NCI-H1694 treated with DMSO at 0.1 percent for 48 hours (cell line): ENCODE data around the gene PPP1R1A.

Experiments used
- DNase-seq: peaks from one replicate; lab custom pipeline; 2025; lab: John Stamatoyannopoulos, UW

The PPP1R1A gene

GRCh38 chr12:54588110-54588889 lies at the start of gene PPP1R1A:
PPP1R1A (minus strand) TSS chr12:54588659; CDS start chr12:54588488, 171 bp downstream.
- DNase-seq, result no peak

GRCh38 chr12:54634795-54635194 lies 46.3 kb upstream of the PPP1R1A start, which contains the start of gene LACRT:
LACRT (minus strand) TSS chr12:54634895; CDS start chr12:54634841, 54 bp downstream.
- no peak for DNase-seq

DNA sequence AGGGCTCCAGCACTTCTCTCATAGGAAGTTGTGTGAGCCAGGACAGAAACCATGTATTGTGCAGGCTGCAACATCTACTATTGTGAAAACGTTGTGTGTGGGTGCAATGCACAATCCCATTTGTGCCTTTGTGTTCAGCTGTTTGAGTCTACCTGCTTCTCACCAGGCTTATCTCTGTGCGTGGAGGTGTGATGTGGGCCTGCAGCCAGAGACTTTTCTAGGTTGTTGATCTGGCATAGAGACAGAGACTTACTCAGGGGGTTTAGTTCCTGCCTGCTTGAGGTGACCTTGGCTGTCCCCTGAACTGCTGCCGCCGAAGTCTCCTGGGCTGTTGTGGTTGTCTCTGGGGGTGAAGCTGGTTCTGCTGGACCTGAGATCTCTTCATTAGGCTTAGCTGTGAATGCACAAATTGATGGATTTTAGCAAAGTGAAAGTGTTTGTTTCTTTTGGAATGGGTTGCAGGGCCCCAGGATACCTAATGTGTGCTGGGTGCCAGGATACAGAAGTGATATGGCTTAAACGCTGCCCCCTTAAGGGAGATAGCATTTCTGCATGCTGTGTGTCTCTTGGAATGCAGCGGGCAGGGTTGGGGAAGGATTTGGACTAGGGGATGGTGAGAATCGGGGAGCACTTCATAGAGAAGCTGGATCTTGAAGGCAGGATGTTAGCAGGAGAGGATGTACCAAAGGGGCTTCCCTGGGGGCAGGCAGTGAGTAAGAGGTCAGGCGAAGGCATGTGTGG lies 43.7 kb upstream of the PPP1R1A start:
- DNase-seq, result no peak

DNA sequence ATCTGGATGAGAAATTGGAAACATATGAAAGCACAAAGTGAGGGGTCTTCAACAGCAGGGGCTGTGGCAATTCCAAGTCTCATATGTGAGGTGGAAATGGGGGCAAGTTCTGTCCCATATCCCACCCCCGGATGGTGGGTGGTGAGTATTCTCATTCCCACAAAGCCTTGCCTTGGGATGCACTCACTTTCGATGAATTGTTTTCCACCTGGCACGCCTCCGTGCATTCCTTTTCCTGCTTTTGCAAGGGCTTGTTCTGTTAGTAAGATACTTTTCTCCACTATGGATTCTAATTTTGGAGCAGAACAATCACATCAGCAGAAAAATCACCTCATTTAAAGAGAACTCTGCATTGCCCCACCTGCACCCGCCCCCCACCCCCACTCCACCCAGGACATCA lies 43.1 kb upstream of the PPP1R1A start:
- no peak for DNase-seq

GRCh38 chr12:54629925-54630324 lies 41.5 kb upstream of the PPP1R1A start:
- no peak for DNase-seq

- no peak for DNase-seq
Measured at GRCh38 chr12:54628186-54628846, 39.9 kb upstream of the PPP1R1A start.

GRCh38 chr12:54627304-54627703 lies 38.8 kb upstream of the PPP1R1A start:
- no peak for DNase-seq

DNA sequence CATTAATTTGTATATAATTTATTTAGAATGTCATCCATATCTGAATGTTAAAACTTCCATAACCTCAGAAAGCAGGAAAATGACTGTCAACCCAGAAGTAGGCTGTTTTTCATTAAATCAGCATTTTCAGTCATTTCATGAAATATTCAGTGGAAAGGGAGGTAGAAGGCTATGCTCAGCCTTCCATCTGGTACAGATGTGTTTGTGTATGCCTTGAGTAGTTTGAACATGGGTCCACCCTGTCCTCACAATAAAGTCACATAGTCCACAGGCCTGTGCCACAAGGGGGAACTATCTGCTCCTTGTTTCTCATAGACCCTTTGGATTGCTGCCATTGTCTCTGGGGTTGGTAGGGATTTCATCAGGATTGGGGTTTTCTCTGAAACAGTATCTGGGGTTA lies 37.1 kb upstream of the PPP1R1A start:
- no peak for DNase-seq

DNA sequence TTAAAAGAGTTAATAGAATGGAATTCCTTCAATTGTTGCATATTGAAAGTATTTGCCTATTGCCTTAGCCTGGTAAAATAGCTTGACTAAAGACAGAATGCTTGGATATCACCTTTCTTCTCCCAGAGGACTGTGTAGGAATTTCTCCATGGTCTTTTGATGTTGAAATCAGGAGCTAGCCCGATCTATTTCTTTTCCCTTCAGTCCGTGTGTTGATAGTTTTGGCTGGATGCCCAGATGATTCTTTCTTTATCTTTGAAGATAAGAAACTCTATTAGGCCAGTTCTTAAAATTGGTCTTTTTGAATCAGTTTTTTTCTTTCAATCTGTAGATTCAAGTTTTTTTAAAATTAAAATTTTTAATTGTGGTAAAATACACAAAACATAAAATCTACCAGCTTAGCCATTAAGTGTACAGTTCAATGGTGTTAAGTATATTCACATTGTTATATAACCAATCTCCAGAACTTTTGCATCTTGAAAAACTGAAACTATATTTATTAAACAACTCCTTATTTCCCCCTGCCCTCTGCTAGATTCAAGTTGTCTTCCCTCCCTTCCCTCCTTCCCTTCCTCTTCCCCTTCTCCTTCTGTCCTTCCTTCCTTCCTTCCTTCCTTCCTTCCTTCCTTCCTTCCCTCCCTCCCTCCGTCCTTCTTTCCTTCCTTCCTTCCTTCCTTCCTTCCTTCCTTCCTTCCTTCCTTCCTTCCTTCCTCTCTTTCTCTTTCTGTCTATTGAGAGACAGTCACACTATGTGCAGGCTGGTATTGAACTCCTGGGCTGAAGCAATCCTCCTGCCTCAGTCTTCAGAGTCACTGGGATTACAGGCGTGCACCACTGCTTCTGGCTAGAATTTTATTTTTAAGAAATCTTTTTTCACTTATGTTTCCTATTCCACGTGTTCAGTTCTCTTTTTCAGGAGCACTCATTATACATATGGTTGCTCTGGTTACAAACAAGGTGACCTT lies 36.1 kb upstream of the PPP1R1A start:
- DNase-seq, result no peak

GRCh38 chr12:54622463-54623183 lies 34.2 kb upstream of the PPP1R1A start:
- DNase-seq, result no peak

GRCh38 chr12:54616933-54617680 lies 28.6 kb upstream of the PPP1R1A start:
- no peak for DNase-seq

GRCh38 chr12:54612225-54612750 lies 23.8 kb upstream of the PPP1R1A start:
- no peak for DNase-seq

DNA sequence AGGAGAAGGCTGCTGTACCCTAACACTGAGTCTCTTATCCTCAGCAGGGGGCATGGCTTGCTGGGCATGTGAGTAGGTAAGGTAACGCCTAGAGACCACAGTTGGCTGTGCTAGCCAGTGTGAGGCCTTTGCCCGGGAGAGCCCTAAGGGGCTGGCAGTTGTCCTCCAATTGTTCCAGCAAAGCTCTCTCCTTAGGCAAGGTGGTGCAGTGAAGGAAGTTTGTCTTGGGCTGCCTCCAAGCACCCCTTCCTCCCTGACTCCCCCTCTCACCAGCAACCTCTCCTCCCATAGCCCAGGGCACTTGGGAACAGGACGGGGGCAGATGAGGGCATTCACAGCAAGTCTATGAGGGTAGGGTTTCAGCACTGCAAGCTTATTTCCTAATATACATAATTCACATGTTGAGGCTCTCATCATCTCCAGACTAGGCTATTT lies 23.3 kb upstream of the PPP1R1A start:
- no peak for DNase-seq

GRCh38 chr12:54608769-54609168 lies 20.3 kb upstream of the PPP1R1A start:
- DNase-seq, result no peak

DNA sequence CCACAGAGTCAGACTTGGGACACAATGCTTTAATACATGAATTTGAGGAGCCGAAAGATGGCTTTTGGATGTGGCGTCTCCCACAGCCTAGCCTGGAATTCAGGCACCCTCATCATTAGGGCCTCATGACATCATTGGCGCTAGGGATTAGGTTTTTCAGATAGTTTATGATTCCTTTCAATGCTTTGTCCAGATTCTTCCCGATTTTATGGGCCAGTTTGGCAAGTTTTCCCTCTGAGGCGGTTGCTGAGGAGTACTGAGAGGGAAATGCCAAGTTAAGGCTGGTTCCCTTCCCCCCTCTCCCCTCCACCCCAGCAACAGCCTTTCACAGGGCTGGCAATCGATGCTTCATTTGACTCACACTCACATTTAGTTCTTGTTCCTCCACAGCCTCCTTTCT lies 19.7 kb upstream of the PPP1R1A start:
- no peak for DNase-seq

- no peak for DNase-seq
Measured at GRCh38 chr12:54606556-54606955, 18.1 kb upstream of the PPP1R1A start.

- DNase-seq, result no peak
Measured at GRCh38 chr12:54605138-54605970, 16.9 kb upstream of the PPP1R1A start.

DNA sequence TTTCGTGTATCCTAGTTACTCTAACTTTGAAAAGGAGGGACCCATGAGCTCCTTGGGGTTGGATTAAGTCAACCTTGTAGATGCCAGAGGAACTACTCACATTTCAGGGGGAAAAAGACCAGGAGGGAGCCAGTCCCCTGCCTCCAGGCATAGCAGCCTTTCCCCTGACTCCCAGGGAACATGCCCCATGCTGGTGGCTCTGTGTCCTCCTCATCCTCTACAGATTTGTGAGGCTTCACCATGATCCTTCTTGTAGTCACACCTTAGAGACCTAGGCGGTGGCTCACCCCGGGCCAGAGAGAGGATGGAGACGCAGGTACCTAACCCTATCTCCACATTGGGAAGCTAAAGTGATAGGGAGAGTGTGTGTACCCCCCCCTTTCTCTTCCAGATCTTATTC lies 16.0 kb upstream of the PPP1R1A start:
- no peak for DNase-seq

DNA sequence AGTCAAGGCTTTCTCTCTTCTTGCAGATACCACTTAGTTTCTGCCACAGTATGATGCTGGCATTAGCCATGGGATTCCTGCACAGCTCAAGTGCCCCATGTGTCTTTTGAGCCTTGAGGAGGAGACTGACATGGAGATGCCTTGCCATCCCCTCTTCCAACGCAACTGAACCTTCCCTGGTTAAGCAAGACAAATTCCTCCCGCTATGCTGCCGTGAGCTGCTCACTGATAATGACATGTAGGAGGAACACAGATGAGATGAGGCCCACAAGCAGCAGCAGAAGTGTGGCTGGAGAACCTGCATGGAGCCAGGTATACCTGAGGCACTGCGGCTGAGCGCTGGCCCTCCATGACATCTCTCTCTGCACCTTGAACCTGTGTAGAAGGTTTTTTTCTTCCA lies 15.4 kb upstream of the PPP1R1A start:
- no peak for DNase-seq
